ENCODE measurements around the gene THSD4.

Gene THSD4

DNA sequence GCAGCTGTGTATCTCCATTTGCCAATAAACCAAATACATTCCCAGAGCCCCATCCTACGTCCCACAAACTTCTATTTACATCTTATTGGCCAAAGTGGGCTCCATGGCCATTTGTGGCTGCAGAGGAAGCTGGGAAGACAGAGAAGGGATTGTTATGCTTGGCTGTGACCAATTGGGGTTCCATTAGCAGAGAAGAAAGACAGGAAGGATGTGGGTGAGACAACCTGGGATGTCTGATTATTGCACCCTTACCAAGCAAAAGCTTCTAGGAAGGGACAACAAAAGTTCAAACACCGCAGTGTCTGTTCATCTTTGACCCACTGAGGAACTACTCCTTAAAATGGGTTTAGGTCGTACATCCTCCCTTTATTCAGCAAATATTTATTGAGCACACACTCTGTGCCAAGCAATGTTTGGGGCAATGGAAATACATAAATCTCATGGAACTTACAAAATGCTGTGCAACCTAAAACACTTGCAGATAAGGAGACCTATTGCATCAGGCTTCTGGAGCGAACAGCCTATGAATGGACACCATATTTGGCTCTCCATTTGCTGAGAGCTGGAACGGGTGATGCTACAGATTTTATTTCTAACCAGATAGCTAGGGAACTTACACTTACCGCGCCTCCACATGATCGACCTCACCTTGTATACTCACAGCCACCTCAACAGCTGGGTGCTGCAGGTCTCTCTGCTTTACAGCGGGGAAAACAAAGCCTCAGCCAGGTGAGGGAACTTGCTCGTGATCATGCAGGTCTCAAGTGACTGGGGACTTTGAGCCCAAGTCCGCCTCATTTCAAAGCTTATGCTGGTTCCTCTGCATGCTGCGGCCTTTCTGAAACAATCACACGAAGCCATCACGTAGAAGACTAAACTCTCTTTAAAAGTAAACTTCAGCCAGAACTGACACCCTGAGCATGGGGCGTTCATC, 673.6 kb downstream of the THSD4 start:
- H2BK15ac ChIP-seq (ENCODE audit: low read depth, poor library complexity, severe bottlenecking): no peak overlapping the region
- H2AFZ ChIP-seq (ENCODE audit: low read depth, low read length): no peak overlapping the region
- no peak for DNase-seq
- no peak overlapping the region for H3K4ac ChIP-seq (ENCODE audit: low read depth in 1 of 2, low read length in 2 of 2)
- no peak overlapping the region for H4K8ac ChIP-seq (ENCODE audit: low read length)
- H3K4me3 ChIP-seq (ENCODE audit: insufficient read depth in 1 of 2, low read depth in 1 of 2, low read length in 2 of 2): no peak overlapping the region
- H3K23ac ChIP-seq (ENCODE audit: low read length in 2 of 2): no peak overlapping the region
- H3K4me1 ChIP-seq (ENCODE audit: control insufficient read depth, insufficient read depth, low read depth, low read length): peaks cover 19% of the 10 kb centered on the region
- no peak overlapping the region for H3K14ac ChIP-seq (ENCODE audit: low read length in 2 of 2)
- H3K79me1 ChIP-seq (replicated peaks; ENCODE audit: low read length, poor library complexity, severe bottlenecking): no peaks in the 10 kb centered on the region
- no peak overlapping the region for H3K4me2 ChIP-seq (ENCODE audit: low read length, poor library complexity, severe bottlenecking)
- H4K91ac ChIP-seq (ENCODE audit: low read length): no peak overlapping the region
- H3K18ac ChIP-seq (ENCODE audit: low read depth in 1 of 2, low read length in 2 of 2): no peak overlapping the region
- H3K27ac ChIP-seq (ENCODE audit: low read length, poor library complexity, severe bottlenecking): no peak overlapping the region
- H3K27me3 ChIP-seq (ENCODE audit: control insufficient read depth in 1 of 2, insufficient read depth in 1 of 2, low read length in 2 of 2): peaks cover 0 to 8% of the 10 kb centered on the region in 2 experiments
- H2BK5ac ChIP-seq (ENCODE audit: low read depth, low read length, poor library complexity, severe bottlenecking): no peak overlapping the region
- H3K9ac ChIP-seq (ENCODE audit: low read length): no peak overlapping the region
- peak overlapping the region; percentile 15 for H2AK5ac ChIP-seq (ENCODE audit: low read length, severe bottlenecking)
- no peaks in the 10 kb centered on the region for H3K36me3 ChIP-seq (ENCODE audit: control insufficient read depth in 1 of 2, insufficient read depth in 2 of 2, low read depth in 1 of 2, low read length in 2 of 2)
- H2BK12ac ChIP-seq (ENCODE audit: low read length in 2 of 2): no peak overlapping the region
- H3K9me3 ChIP-seq (ENCODE audit: control insufficient read depth, low read length): no peaks in the 10 kb centered on the region
- WGBS: 93% methylated on average over 14 of the region's 15 CpGs
- no peak overlapping the region for H2BK120ac ChIP-seq (ENCODE audit: low read depth, low read length)

DNA sequence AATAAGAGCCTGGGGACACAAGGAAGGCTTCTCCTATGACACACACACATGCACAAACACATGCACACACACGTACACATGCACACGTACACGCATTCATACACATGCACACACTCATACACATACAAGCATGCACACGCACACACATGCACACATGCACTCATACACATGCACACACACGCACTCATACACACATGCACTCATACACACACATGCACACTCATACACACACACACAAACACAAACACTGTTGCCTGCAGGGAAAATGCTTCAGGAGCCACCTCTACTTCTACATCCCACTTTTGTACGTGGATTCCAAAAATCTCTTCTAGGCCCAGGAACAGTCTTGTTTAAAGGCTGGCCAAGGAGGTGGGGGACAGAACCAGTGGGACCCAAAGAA, 674.3 kb downstream of the THSD4 start:
- WGBS: 97% methylated on average over 6 of the region's 6 CpGs

DNA sequence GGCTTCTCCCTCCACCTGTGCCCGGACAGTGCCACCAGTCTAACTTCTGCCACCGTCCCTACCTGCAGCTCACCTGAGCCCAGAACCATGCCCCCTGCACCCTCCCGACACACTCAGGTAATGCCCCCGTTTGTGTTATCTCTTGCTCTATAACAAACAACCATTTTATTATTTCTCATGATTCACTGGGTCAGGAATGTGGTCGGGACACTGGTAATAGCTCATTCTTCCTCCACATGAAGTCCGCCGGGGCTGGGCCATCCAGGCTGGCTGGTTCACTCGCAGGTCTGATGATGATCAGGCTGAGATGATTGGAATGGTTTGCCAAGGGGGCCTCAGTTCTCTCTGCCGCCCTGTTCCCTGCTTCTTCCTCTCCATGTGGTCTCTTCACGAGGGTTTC, 674.8 kb downstream of the THSD4 start:
- Histone ChIP-seq H4K91ac (ENCODE audit: low read length) (no peak overlapping the region), H2BK5ac (ENCODE audit: low read depth, low read length, poor library complexity, severe bottlenecking) (no peak overlapping the region), H3K9ac (ENCODE audit: low read length) (no peak overlapping the region), H3K9me3 (ENCODE audit: control insufficient read depth, low read length) (no peaks in the 10 kb centered on the region), H2AK5ac (ENCODE audit: low read length, severe bottlenecking) (peak overlapping the region; percentile 86), H3K79me1 (replicated peaks; ENCODE audit: low read length, poor library complexity, severe bottlenecking) (no peaks in the 10 kb centered on the region), H3K23ac (ENCODE audit: low read length in 2 of 2) (no peak overlapping the region), H3K14ac (ENCODE audit: low read length in 2 of 2) (no peak overlapping the region), H3K4me3 (ENCODE audit: insufficient read depth in 1 of 2, low read depth in 1 of 2, low read length in 2 of 2) (no peak overlapping the region), H3K27me3 (ENCODE audit: control insufficient read depth in 1 of 2, insufficient read depth in 1 of 2, low read length in 2 of 2) (peaks cover 0 to 5% of the 10 kb centered on the region in 2 experiments), H3K18ac (ENCODE audit: low read depth in 1 of 2, low read length in 2 of 2) (no peak overlapping the region), H4K8ac (ENCODE audit: low read length) (no peak overlapping the region), H2BK15ac (ENCODE audit: low read depth, poor library complexity, severe bottlenecking) (no peak overlapping the region), H3K27ac (ENCODE audit: low read length, poor library complexity, severe bottlenecking) (peak overlapping the region; percentile 32), H2BK12ac (ENCODE audit: low read length in 2 of 2) (no peak overlapping the region), H3K4ac (ENCODE audit: low read depth in 1 of 2, low read length in 2 of 2) (no peak overlapping the region), H2AFZ (ENCODE audit: low read depth, low read length) (no peak overlapping the region), H3K4me1 (ENCODE audit: control insufficient read depth, insufficient read depth, low read depth, low read length) (peaks cover 17% of the 10 kb centered on the region), H3K4me2 (ENCODE audit: low read length, poor library complexity, severe bottlenecking) (no peak overlapping the region), H3K36me3 (ENCODE audit: control insufficient read depth in 1 of 2, insufficient read depth in 2 of 2, low read depth in 1 of 2, low read length in 2 of 2) (no peaks in the 10 kb centered on the region), H2BK120ac (ENCODE audit: low read depth, low read length) (no peak overlapping the region)
- WGBS: 59% methylated on average over 9 of the region's 10 CpGs
- DNase-seq: peak; percentile 18

More for the DNA sequence above, 674.3 kb downstream of the THSD4 start:
- H3K27ac ChIP-seq (ENCODE audit: low read length, poor library complexity, severe bottlenecking): no peak overlapping the region
- H3K23ac ChIP-seq (ENCODE audit: low read length in 2 of 2): no peak overlapping the region
- no peak overlapping the region for H4K91ac ChIP-seq (ENCODE audit: low read length)
- H2AFZ ChIP-seq (ENCODE audit: low read depth, low read length): no peak overlapping the region
- H3K79me1 ChIP-seq (replicated peaks; ENCODE audit: low read length, poor library complexity, severe bottlenecking): no peaks in the 10 kb centered on the region
- no peaks in the 10 kb centered on the region for H3K9me3 ChIP-seq (ENCODE audit: control insufficient read depth, low read length)
- no peak overlapping the region for H2BK120ac ChIP-seq (ENCODE audit: low read depth, low read length)
- no peak overlapping the region for H2BK5ac ChIP-seq (ENCODE audit: low read depth, low read length, poor library complexity, severe bottlenecking)
- H4K8ac ChIP-seq (ENCODE audit: low read length): no peak overlapping the region
- H3K27me3 ChIP-seq (ENCODE audit: control insufficient read depth in 1 of 2, insufficient read depth in 1 of 2, low read length in 2 of 2): peaks cover 0 to 8% of the 10 kb centered on the region in 2 experiments
- H3K9ac ChIP-seq (ENCODE audit: low read length): no peak overlapping the region
- H3K36me3 ChIP-seq (ENCODE audit: control insufficient read depth in 1 of 2, insufficient read depth in 2 of 2, low read depth in 1 of 2, low read length in 2 of 2): no peaks in the 10 kb centered on the region
- peaks cover 19% of the 10 kb centered on the region for H3K4me1 ChIP-seq (ENCODE audit: control insufficient read depth, insufficient read depth, low read depth, low read length)
- no peak overlapping the region for H3K18ac ChIP-seq (ENCODE audit: low read depth in 1 of 2, low read length in 2 of 2)
- peak overlapping the region in 1 of 2 experiments; percentile 62 for H3K14ac ChIP-seq (ENCODE audit: low read length in 2 of 2)
- H2BK12ac ChIP-seq (ENCODE audit: low read length in 2 of 2): no peak overlapping the region
- H3K4me3 ChIP-seq (ENCODE audit: insufficient read depth in 1 of 2, low read depth in 1 of 2, low read length in 2 of 2): no peak overlapping the region
- H3K4me2 ChIP-seq (ENCODE audit: low read length, poor library complexity, severe bottlenecking): no peak overlapping the region
- H2BK15ac ChIP-seq (ENCODE audit: low read depth, poor library complexity, severe bottlenecking): no peak overlapping the region
- peak overlapping the region; percentile 36 for H2AK5ac ChIP-seq (ENCODE audit: low read length, severe bottlenecking)
- H3K4ac ChIP-seq (ENCODE audit: low read depth in 1 of 2, low read length in 2 of 2): no peak overlapping the region
- DNase-seq: no peak

DNA sequence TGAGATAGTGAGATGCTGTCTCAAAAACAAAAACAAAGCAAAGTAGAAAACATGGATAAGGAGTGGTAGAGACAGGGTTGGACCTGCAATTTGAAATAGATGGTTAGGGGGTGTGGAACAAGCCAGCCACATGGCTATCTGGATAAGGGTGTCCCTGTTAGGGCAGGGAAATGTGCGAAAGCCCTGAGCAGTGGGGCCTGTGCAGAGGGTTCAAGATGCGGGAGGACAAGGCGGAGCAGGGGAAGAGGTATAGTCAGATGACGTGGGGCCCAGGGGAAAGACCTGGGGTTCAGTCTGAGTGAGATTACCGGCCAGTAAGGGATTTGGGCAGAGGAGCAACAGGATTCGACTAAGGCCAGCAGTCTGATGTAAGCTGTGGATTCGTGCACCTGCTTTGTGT, 676.7 kb downstream of the THSD4 start:
- H2BK5ac ChIP-seq (ENCODE audit: low read depth, low read length, poor library complexity, severe bottlenecking): peak overlapping the region; percentile 33
- H3K36me3 ChIP-seq (ENCODE audit: control insufficient read depth in 1 of 2, insufficient read depth in 2 of 2, low read depth in 1 of 2, low read length in 2 of 2): no peaks in the 10 kb centered on the region
- no peak overlapping the region for H4K91ac ChIP-seq (ENCODE audit: low read length)
- peaks cover 0 to 5% of the 10 kb centered on the region in 2 experiments for H3K27me3 ChIP-seq (ENCODE audit: control insufficient read depth in 1 of 2, insufficient read depth in 1 of 2, low read length in 2 of 2)
- H3K4me1 ChIP-seq (ENCODE audit: control insufficient read depth, insufficient read depth, low read depth, low read length): peaks cover 17% of the 10 kb centered on the region
- no peak overlapping the region for H2AFZ ChIP-seq (ENCODE audit: low read depth, low read length)
- DNase-seq: no peak
- H3K18ac ChIP-seq (ENCODE audit: low read depth in 1 of 2, low read length in 2 of 2): no peak overlapping the region
- no peak overlapping the region for H3K23ac ChIP-seq (ENCODE audit: low read length in 2 of 2)
- H2AK5ac ChIP-seq (ENCODE audit: low read length, severe bottlenecking): peak overlapping the region; percentile 92
- peak overlapping the region; percentile 70 for H3K27ac ChIP-seq (ENCODE audit: low read length, poor library complexity, severe bottlenecking)
- H3K4ac ChIP-seq (ENCODE audit: low read depth in 1 of 2, low read length in 2 of 2): no peak overlapping the region
- H4K8ac ChIP-seq (ENCODE audit: low read length): no peak overlapping the region
- H3K9me3 ChIP-seq (ENCODE audit: control insufficient read depth, low read length): no peaks in the 10 kb centered on the region
- no peaks in the 10 kb centered on the region for H3K79me1 ChIP-seq (replicated peaks; ENCODE audit: low read length, poor library complexity, severe bottlenecking)
- no peak overlapping the region for H2BK120ac ChIP-seq (ENCODE audit: low read depth, low read length)
- peak overlapping the region in 1 of 2 experiments; percentile 95 for H3K14ac ChIP-seq (ENCODE audit: low read length in 2 of 2)
- WGBS: over 99% methylated on average over 6 of the region's 7 CpGs
- no peak overlapping the region for H2BK15ac ChIP-seq (ENCODE audit: low read depth, poor library complexity, severe bottlenecking)
- H3K4me2 ChIP-seq (ENCODE audit: low read length, poor library complexity, severe bottlenecking): no peak overlapping the region
- peak overlapping the region in 1 of 2 experiments; percentile 67 for H2BK12ac ChIP-seq (ENCODE audit: low read length in 2 of 2)
- no peak overlapping the region for H3K9ac ChIP-seq (ENCODE audit: low read length)
- no peak overlapping the region for H3K4me3 ChIP-seq (ENCODE audit: insufficient read depth in 1 of 2, low read depth in 1 of 2, low read length in 2 of 2)
